GM21515 (cell line): ENCODE data around the gene TACC2.

Experiments
- ATAC-seq: cut with Tn5 transposase; IDR thresholded peaks from one replicate; pipeline ENCODE4 v1.9.1; 2021; ENCODE audit not compliant: unreplicated experiment

The TACC2 gene

GRCh38 chr10:122290334-122290733 lies 301.4 kb downstream of the TACC2 start:
- ATAC-seq = no peak

GRCh38 chr10:122290833-122291532 lies 302.0 kb downstream of the TACC2 start:
- no peak for ATAC-seq

GRCh38 chr10:122291739-122292138 lies 302.8 kb downstream of the TACC2 start:
- no peak for ATAC-seq

- ATAC-seq = no peak
Measured at GRCh38 chr10:122292376-122292775, 303.4 kb downstream of the TACC2 start.

GRCh38 chr10:122293156-122293960 lies 304.4 kb downstream of the TACC2 start:
- no peak for ATAC-seq

- ATAC-seq = no peak
Measured at GRCh38 chr10:122293961-122294380, 305.0 kb downstream of the TACC2 start.

- no peak for ATAC-seq
Measured at GRCh38 chr10:122294511-122295450, 305.8 kb downstream of the TACC2 start.

- ATAC-seq = no peak
Measured at GRCh38 chr10:122295451-122295809, 306.5 kb downstream of the TACC2 start.

GRCh38 chr10:122296363-122297120 lies 307.6 kb downstream of the TACC2 start:
- peak; percentile 46 for ATAC-seq

GRCh38 chr10:122297583-122297982 lies 308.6 kb downstream of the TACC2 start:
- no peak for ATAC-seq

- ATAC-seq = no peak
Measured at GRCh38 chr10:122298206-122298597, 309.2 kb downstream of the TACC2 start.

GRCh38 chr10:122298598-122299301 lies 309.8 kb downstream of the TACC2 start:
- ATAC-seq = peak; percentile 77

GRCh38 chr10:122299423-122300075 lies 310.6 kb downstream of the TACC2 start:
- no peak for ATAC-seq

GRCh38 chr10:122301055-122301810 lies 312.3 kb downstream of the TACC2 start:
- ATAC-seq = no peak

- ATAC-seq = no peak
Measured at GRCh38 chr10:122301811-122302115, 312.8 kb downstream of the TACC2 start.

- ATAC-seq = no peak
Measured at GRCh38 chr10:122302315-122302714, 313.4 kb downstream of the TACC2 start.

GRCh38 chr10:122303271-122304053 lies 314.5 kb downstream of the TACC2 start:
- ATAC-seq = no peak
